Activated T-helper 1 cell treated with anti-CD3 and anti-CD28 coated beads, Interleukin-12 subunit alpha, Interleukin-12 subunit beta, Interleukin-2, Interleukin-4 antibody, amounts not matched to agents 30 ng/mL and 10 ng/mL and 1 ng/mL, durations not matched to agents 14 hours and 24 hours and 36 hours (primary cell): ENCODE measurements around the gene LARP4B. TPM values are rescaled to one million over a fixed set of nuclear protein-coding genes. Genes with fewer than 3 reads are reported as not detected.

ENCODE experiments used
- DNase-seq: peaks from one replicate; pipeline ENCODE4 v3.0.0; 2021; ENCODE audit warnings: low spot score
- H3K27ac Mint-ChIP-seq: one replicate; pipeline ENCODE4 v1.8.0; 2021; ENCODE audit warnings: mild to moderate bottlenecking, mixed read lengths
- H3K27me3 Mint-ChIP-seq: one replicate; pipeline ENCODE4 v1.8.0; 2022; ENCODE audit warnings: mild to moderate bottlenecking, moderate library complexity, mixed read lengths; ENCODE audit not compliant: insufficient read depth
- H3K36me3 Mint-ChIP-seq: one replicate; pipeline ENCODE4 v1.8.0; 2021; ENCODE audit warnings: low read depth, mixed read lengths
- H3K4me1 Mint-ChIP-seq: one replicate; pipeline ENCODE4 v1.8.0; 2021; ENCODE audit warnings: low read depth, mixed read lengths
- H3K4me3 Mint-ChIP-seq: one replicate; pipeline ENCODE4 v1.8.0; 2021; ENCODE audit warnings: mild to moderate bottlenecking, moderate library complexity, mixed read lengths
- H3K9me3 Mint-ChIP-seq: one replicate; pipeline ENCODE4 v1.8.0; 2021; ENCODE audit warnings: mixed read lengths
- intact Hi-C: fragments of 100-400 bp; cut with micrococcal nuclease; formaldehyde crosslinking; loops from one replicate; pipeline ENCODE4 v1.15.1; 2024
- total RNA-seq: library from RNA; stranded (reverse); gene quantifications from 2 replicates; pipeline ENCODE4 v1.2.3, GENCODE V29; 2022

The LARP4B gene
- total RNA-seq, 1 donor from 2014 or later: 174 TPM

GRCh38 chr10:968546-969199 is 37.2 kb upstream of the LARP4B start:
- Mint-ChIP-seq H3K27me3 (peaks cover 17% of the 10 kb centered on the region), H3K36me3 (no peaks in the 10 kb centered on the region), H3K4me1 (peaks cover 7% of the 10 kb centered on the region)

GRCh38 chr10:966466-967235 is 35.1 kb upstream of the LARP4B start:
- no peaks in the 10 kb centered on the region for H3K9me3 Mint-ChIP-seq
- intact Hi-C loops: no loop called here
- no peaks in the 10 kb centered on the region for H3K36me3 Mint-ChIP-seq
- H3K27ac Mint-ChIP-seq: no peak overlapping the region
- no peak overlapping the region for H3K4me3 Mint-ChIP-seq
- DNase-seq: no peak
- peaks cover 17% of the 10 kb centered on the region for H3K27me3 Mint-ChIP-seq
- peaks cover 7% of the 10 kb centered on the region for H3K4me1 Mint-ChIP-seq

More at GRCh38 chr10:968546-969199, 37.2 kb upstream of the LARP4B start:
- DNase-seq: no peak
- Mint-ChIP-seq H3K27ac (no peak overlapping the region), H3K4me3 (no peak overlapping the region), H3K9me3 (no peaks in the 10 kb centered on the region)
- intact Hi-C loops: no loop called here

- H3K27ac Mint-ChIP-seq: no peak overlapping the region
- H3K4me3 Mint-ChIP-seq: no peak overlapping the region
- peaks cover 10% of the 10 kb centered on the region for H3K27me3 Mint-ChIP-seq
- no peaks in the 10 kb centered on the region for H3K36me3 Mint-ChIP-seq
- no peaks in the 10 kb centered on the region for H3K9me3 Mint-ChIP-seq
- DNase-seq: no peak
- peaks cover 7% of the 10 kb centered on the region for H3K4me1 Mint-ChIP-seq
- intact Hi-C loops: no loop called here
These were observed 33.5 kb upstream of the LARP4B start for GRCh38 chr10:964988-965417.

- Mint-ChIP-seq H3K4me3 (no peak overlapping the region), H3K36me3 (no peaks in the 10 kb centered on the region), H3K27ac (no peak overlapping the region), H3K9me3 (no peaks in the 10 kb centered on the region), H3K27me3 (peaks cover 12% of the 10 kb centered on the region), H3K4me1 (peaks cover 7% of the 10 kb centered on the region)
- intact Hi-C loops: no loop called here
- DNase-seq: no peak
These were observed 32.9 kb upstream of the LARP4B start for GRCh38 chr10:964321-964987.

GRCh38 chr10:963655-964054 is 32.1 kb upstream of the LARP4B start:
- intact Hi-C loops: no loop called here
- H3K27me3 Mint-ChIP-seq: peaks cover 10% of the 10 kb centered on the region
- H3K4me1 Mint-ChIP-seq: peaks cover 7% of the 10 kb centered on the region
- H3K9me3 Mint-ChIP-seq: no peaks in the 10 kb centered on the region
- H3K4me3 Mint-ChIP-seq: no peak overlapping the region
- no peaks in the 10 kb centered on the region for H3K36me3 Mint-ChIP-seq
- DNase-seq: no peak
- no peak overlapping the region for H3K27ac Mint-ChIP-seq

DNA sequence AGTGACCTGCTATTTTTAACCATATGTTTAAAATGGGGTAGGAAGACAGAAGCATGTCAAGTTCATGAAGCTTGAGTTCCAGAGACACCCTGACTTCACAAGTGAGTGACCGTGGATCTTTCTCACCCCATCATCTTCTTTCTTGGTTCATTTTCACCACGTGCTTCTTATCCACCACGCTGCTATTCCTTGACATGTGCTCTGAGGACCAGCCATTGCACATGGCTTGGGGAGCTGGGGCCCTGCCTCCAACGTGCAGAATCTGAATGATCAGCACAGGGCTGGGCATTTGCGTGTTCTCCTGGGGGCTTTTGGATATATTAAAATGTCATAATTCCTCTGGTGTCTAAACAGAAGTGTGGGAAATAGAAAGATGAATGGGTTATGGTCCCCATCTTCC is 31.7 kb upstream of the LARP4B start:
- DNase-seq: no peak
- intact Hi-C loops: no loop called here
- Mint-ChIP-seq H3K27ac (peak overlapping the region; percentile 42), H3K4me1 (peaks cover 7% of the 10 kb centered on the region), H3K27me3 (peaks cover 10% of the 10 kb centered on the region), H3K9me3 (no peaks in the 10 kb centered on the region), H3K36me3 (no peaks in the 10 kb centered on the region), H3K4me3 (no peak overlapping the region)

- no peak for DNase-seq
- peaks cover 6% of the 10 kb centered on the region for H3K4me1 Mint-ChIP-seq
- intact Hi-C loops: no loop called here
- no peaks in the 10 kb centered on the region for H3K9me3 Mint-ChIP-seq
- no peak overlapping the region for H3K27ac Mint-ChIP-seq
- H3K36me3 Mint-ChIP-seq: no peaks in the 10 kb centered on the region
- H3K27me3 Mint-ChIP-seq: peaks cover 12% of the 10 kb centered on the region
- no peak overlapping the region for H3K4me3 Mint-ChIP-seq
These were observed 30.8 kb upstream of the LARP4B start for GRCh38 chr10:962342-962741.

DNA sequence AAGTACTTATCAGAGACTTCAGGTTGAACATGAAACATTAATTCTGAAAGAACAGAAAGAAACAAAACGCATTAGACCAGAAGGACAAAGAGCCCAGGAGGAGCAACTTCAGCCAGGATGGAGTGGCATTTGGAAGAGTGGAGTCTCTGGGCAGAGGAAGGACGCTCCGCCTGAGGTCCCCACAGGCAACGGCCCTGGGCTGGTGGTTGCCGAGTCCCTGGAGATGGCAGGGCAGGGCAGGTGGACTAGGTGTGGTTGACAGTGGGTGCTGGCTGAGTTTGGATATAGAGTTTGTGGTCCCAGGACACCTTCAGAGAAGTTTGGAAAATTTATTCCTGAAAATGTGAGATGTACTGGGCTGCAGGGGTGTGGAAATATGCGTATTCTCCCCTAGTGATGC is 27.4 kb upstream of the LARP4B start:
- Mint-ChIP-seq H3K9me3 (no peaks in the 10 kb centered on the region), H3K27me3 (peaks cover 3% of the 10 kb centered on the region), H3K4me3 (no peak overlapping the region), H3K4me1 (no peaks in the 10 kb centered on the region), H3K27ac (no peak overlapping the region), H3K36me3 (no peaks in the 10 kb centered on the region)
- intact Hi-C loops: no loop called here
- no peak for DNase-seq

DNA sequence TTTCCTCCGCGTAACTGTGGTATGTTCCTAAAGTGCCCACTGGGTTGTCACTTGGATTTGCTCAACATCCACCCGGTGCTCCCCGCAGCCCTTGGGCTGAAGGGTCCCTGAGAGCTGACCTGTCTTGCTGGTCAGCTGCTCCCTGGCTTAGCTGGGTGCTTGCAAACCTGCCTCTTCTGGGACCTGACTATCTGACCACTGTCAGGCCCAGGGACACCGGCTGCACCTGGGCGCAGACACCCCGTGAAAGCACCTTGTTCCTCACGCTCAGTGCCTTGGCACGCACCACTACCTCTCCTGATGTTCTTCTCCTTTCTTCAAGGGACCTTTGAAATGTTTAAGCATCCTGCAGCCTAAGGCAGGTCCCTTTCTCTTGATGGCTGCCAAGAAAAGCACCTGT is 26.6 kb upstream of the LARP4B start:
- H3K9me3 Mint-ChIP-seq: no peaks in the 10 kb centered on the region
- H3K27me3 Mint-ChIP-seq: peaks cover 5% of the 10 kb centered on the region
- no peaks in the 10 kb centered on the region for H3K36me3 Mint-ChIP-seq
- no peaks in the 10 kb centered on the region for H3K4me1 Mint-ChIP-seq
- no peak overlapping the region for H3K4me3 Mint-ChIP-seq
- no peak overlapping the region for H3K27ac Mint-ChIP-seq
- intact Hi-C loops: no loop called here
- DNase-seq: no peak

- H3K4me3 Mint-ChIP-seq: no peak overlapping the region
- intact Hi-C loops: no loop called here
- peaks cover 8% of the 10 kb centered on the region for H3K27me3 Mint-ChIP-seq
- no peaks in the 10 kb centered on the region for H3K4me1 Mint-ChIP-seq
- DNase-seq: no peak
- no peak overlapping the region for H3K27ac Mint-ChIP-seq
- no peaks in the 10 kb centered on the region for H3K36me3 Mint-ChIP-seq
- no peaks in the 10 kb centered on the region for H3K9me3 Mint-ChIP-seq
These were observed 24.3 kb upstream of the LARP4B start for GRCh38 chr10:955820-956217.

GRCh38 chr10:955127-955819 is 23.8 kb upstream of the LARP4B start:
- no peaks in the 10 kb centered on the region for H3K36me3 Mint-ChIP-seq

DNA sequence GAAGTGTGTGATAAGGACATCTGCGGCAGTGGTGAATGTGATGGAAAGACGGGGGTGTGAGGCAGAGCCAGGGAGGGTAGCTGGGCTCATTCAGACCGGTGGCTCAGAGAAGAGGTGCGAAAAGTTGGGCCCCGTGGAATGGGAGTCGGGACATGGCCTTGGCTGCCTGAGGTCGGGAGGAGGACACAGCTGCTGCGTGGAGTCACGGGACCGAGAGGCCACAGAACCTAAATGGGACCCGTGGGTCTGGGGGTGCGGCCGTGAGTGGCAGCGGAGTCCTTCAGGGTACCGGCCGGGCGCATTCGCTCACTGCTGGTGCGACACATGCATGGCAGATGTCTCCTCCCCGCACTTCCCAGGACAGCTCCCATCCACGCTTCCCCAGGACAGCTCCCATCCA is 22.9 kb upstream of the LARP4B start:
- Mint-ChIP-seq H3K9me3 (no peaks in the 10 kb centered on the region), H3K4me3 (no peak overlapping the region), H3K27me3 (peaks cover 13% of the 10 kb centered on the region), H3K27ac (no peak overlapping the region), H3K4me1 (no peaks in the 10 kb centered on the region), H3K36me3 (no peaks in the 10 kb centered on the region)
- intact Hi-C loops: no loop called here
- no peak for DNase-seq

More at GRCh38 chr10:955127-955819, 23.8 kb upstream of the LARP4B start:
- Mint-ChIP-seq H3K27me3 (peaks cover 8% of the 10 kb centered on the region), H3K27ac (no peak overlapping the region), H3K4me1 (no peaks in the 10 kb centered on the region), H3K9me3 (no peaks in the 10 kb centered on the region), H3K4me3 (no peak overlapping the region)
- intact Hi-C loops: no loop called here
- DNase-seq: no peak

DNA sequence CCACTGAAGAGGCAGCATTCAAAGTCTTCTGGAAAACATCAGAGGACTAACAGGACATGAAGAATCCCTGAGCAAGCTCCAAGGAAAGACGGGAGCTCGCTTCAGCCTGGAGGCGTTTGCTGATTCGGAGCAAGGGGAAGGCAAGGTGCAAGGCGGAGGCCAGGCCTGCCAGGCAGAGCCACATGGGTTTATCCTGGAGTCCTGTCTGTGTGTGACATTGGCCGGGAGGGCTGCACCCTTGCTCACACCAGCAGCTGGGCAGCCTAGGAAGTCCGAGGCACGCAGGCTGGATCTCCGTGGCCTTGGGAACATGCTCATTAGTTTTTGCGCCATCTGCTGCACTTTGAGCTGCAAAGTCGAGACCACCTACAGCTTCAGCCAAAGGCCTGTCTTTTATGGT is 22.3 kb upstream of the LARP4B start:
- no peak overlapping the region for H3K27ac Mint-ChIP-seq
- no peaks in the 10 kb centered on the region for H3K4me1 Mint-ChIP-seq
- H3K36me3 Mint-ChIP-seq: no peaks in the 10 kb centered on the region
- no peak for DNase-seq
- H3K9me3 Mint-ChIP-seq: no peaks in the 10 kb centered on the region
- H3K4me3 Mint-ChIP-seq: no peak overlapping the region
- H3K27me3 Mint-ChIP-seq: peaks cover 13% of the 10 kb centered on the region
- intact Hi-C loops: no loop called here
